Measurements from ENCODE around the gene RGS13. TPM values are rescaled to one million over a fixed set of nuclear protein-coding genes. Genes with fewer than 3 reads are reported as not detected.

Gene RGS13
- total RNA-seq, 2 donors from 2014 or later: 0.31 to 1.2 TPM

- DNase-seq (no peak), ATAC-seq (no peak)
- intact Hi-C loops (cut with DNase I, micrococcal nuclease): no loop called here
Observed at GRCh38 chr1:192706936-192707335, 71.0 kb downstream of the RGS13 start.

- intact Hi-C loops (cut with DNase I, micrococcal nuclease): no loop called here
- DNase-seq: no peak
- ATAC-seq: peak; percentile 46
Observed at GRCh38 chr1:192707978-192708547, 72.1 kb downstream of the RGS13 start.

GRCh38 chr1:192709544-192709943 is 73.6 kb downstream of the RGS13 start:
- no peak for ATAC-seq
- no peak for DNase-seq
- intact Hi-C loops (cut with DNase I, micrococcal nuclease): no loop called here

Other genes starting within 250 kb of the RGS13 start
- 10 to 100 TPM; 11.0 to 27.1 TPM for gene RGS1, start 60.4 kb upstream of the RGS13 start, total RNA-seq
- 10 to 100 TPM; 16.0 to 41.5 TPM for gene RGS2, start 172.9 kb downstream of the RGS13 start, total RNA-seq